Astrocyte (in vitro differentiated cells and primary cell): ENCODE results near the gene BPTF.
"Not testable (repeated sequence)": the region's sequence is repeated elsewhere in the genome, so short reads cannot be mapped to it uniquely, and the experiment has no call there.

ENCODE experiments used
- CTCF ChIP-seq: IDR thresholded peaks from 2 replicates; pipeline ENCODE4 v1.5.1; 2011; ENCODE audit warnings: low read depth, mild to moderate bottlenecking, inconsistent platforms, low read length, moderate library complexity; ENCODE audit not compliant: insufficient read depth
- EZH2 ChIP-seq: IDR thresholded peaks from 2 replicates; pipeline ENCODE4 v1.6.1; 2012; ENCODE audit warnings: mild to moderate bottlenecking, low read length, inconsistent platforms; ENCODE audit not compliant: insufficient read depth

DNA sequence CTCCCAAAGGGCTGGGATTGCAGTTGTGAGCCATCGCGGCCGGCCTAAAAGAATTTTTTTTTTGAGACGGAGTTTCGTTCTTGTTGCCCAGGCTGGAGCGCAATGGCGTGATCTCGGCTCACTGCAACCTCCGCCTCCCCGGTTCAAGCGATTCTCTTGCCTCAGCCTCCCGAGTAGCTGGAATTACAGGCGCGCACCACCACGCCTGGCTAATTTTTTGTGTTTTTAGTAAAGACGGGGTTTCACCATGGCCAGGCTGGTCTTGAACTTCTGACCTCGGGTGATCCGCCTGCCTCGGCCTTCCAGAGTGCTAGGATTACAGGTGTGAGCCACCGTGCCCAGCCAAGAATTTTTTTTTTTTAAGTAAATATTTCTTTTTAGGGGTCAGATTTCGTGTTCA lies 193.2 kb downstream of the BPTF start:
- TF ChIP-seq CTCF, EZH2: not testable (repeated sequence)
